B cell (primary cell): Measurements from ENCODE around the gene CR1. TPM values are rescaled to one million over a fixed set of nuclear protein-coding genes. Genes with fewer than 3 reads are reported as not detected.

Experiments
- ATAC-seq: fragments of 200-7000 bp; cut with Tn5 transposase; one replicate; pipeline ENCODE4 v1.10.0; 2021; ENCODE audit warnings: low read depth, mild to moderate bottlenecking, moderate number of reproducible peaks, moderate library complexity
- CTCF ChIA-PET: fragments of 350-600 bp; sonication (Branson Sonifier 250); formaldehyde crosslinking; loops from one replicate; lab custom pipeline; 2021; ENCODE audit warnings: antibody characterized with exemption, inconsistent platforms; lab: Charles Lee
- POLR2A ChIA-PET: fragments of 350-600 bp; sonication (Branson Sonifier 250); formaldehyde crosslinking; loops from one replicate; lab custom pipeline; 2021; ENCODE audit warnings: antibody characterized with exemption; lab: Charles Lee
- DNase-seq: peaks from one replicate; pipeline ENCODE4 v3.0.0; 2013
- H2AFZ ChIP-seq: 2 replicates; pipeline ENCODE4 v1.6.1; 2012; ENCODE audit warnings: mild to moderate bottlenecking, low read depth, low read length; ENCODE audit not compliant: insufficient read depth, poor library complexity, severe bottlenecking
- H3K27ac ChIP-seq, 2 donors: 1 replicate in 1 of 2; 2 replicates in 1 of 2; pipeline ENCODE4 v1.5.1; 2012 to 2013; ENCODE audit warnings: low read length in 2 of 2, mild to moderate bottlenecking in 2 of 2, moderate library complexity in 1 of 2
- H3K27me3 ChIP-seq, 4 experiments: fragments of 200-600 bp in 1 of 4; sonication (generic) in 1 of 4; replicated peaks in 1 of 4; 1 replicate in 2 of 4; 2 replicates in 2 of 4; pipeline versions ENCODE4 v1.6.1 to v1.7.0; 2013 to 2016; ENCODE audit warnings: low read length in 3 of 4, mild to moderate bottlenecking in 2 of 4, mixed read lengths in 1 of 4, moderate library complexity in 1 of 4; ENCODE audit not compliant: insufficient read depth in 4 of 4, control insufficient read depth in 3 of 4; ENCODE audit errors: control extremely low read depth in 1 of 4
- H3K36me3 ChIP-seq, 2 experiments: replicated peaks in 1 of 2; 1 replicate in 1 of 2; 2 replicates in 1 of 2; pipeline versions ENCODE4 v1.6.1 to v1.7.1; 2013; ENCODE audit warnings: low read length in 1 of 2; ENCODE audit not compliant: insufficient read depth in 2 of 2, control insufficient read depth in 1 of 2; ENCODE audit errors: control extremely low read depth in 1 of 2, extremely low read depth in 1 of 2
- H3K4me1 ChIP-seq, 2 donors: fragments of 200-600 bp in 1 of 2; sonication (generic) in 1 of 2; 1 replicate in 1 of 2; 2 replicates in 1 of 2; pipeline versions ENCODE4 v1.5.1 to v1.6.1; 2013 to 2017; ENCODE audit warnings: low read length in 2 of 2; ENCODE audit not compliant: control insufficient read depth in 2 of 2, insufficient read depth in 2 of 2
- H3K4me2 ChIP-seq: replicated peaks from 2 replicates; pipeline ENCODE3; 2012; ENCODE audit warnings: mild to moderate bottlenecking, low read depth, low read length; ENCODE audit not compliant: poor library complexity, severe bottlenecking
- H3K4me3 ChIP-seq, 5 experiments: fragments of 200-600 bp in 1 of 5; sonication (generic) in 1 of 5; 1 replicate in 3 of 5; 2 replicates in 2 of 5; pipeline versions ENCODE4 v1.5.1 to v1.7.0; 2011 to 2016; ENCODE audit warnings: low read length in 4 of 5, mild to moderate bottlenecking in 4 of 5, low read depth in 2 of 5, control low read depth in 1 of 5, moderate library complexity in 1 of 5; ENCODE audit not compliant: insufficient read depth in 1 of 5; ENCODE audit errors: control extremely low read depth in 1 of 5, extremely low read depth in 1 of 5
- H3K79me2 ChIP-seq: fragments of 200-600 bp; sonication (generic); one replicate; pipeline ENCODE4 v1.6.0; 2016; ENCODE audit warnings: low read length; ENCODE audit not compliant: control insufficient read depth, insufficient read depth
- H3K9ac ChIP-seq: fragments of 200-600 bp; sonication (generic); 2 replicates; pipeline ENCODE4 v1.6.1; 2017; ENCODE audit warnings: mild to moderate bottlenecking, low read length, moderate library complexity
- H3K9me3 ChIP-seq, 3 donors: one replicate each; pipeline versions ENCODE4 v1.6.1 to v1.7.1; 2013; ENCODE audit warnings: low read length in 2 of 3; ENCODE audit not compliant: control insufficient read depth in 2 of 3, insufficient read depth in 1 of 3; ENCODE audit errors: control extremely low read depth in 1 of 3
- H4K20me1 ChIP-seq: 2 replicates; pipeline ENCODE4 v1.6.0; 2012; ENCODE audit warnings: mild to moderate bottlenecking, low read length; ENCODE audit not compliant: insufficient read depth, control insufficient read depth, poor library complexity, severe bottlenecking
- H3K27ac Mint-ChIP-seq: one replicate; pipeline ENCODE4 v1.8.0; 2021; ENCODE audit warnings: mixed read lengths
- H3K27me3 Mint-ChIP-seq: one replicate; pipeline ENCODE4 v1.8.0; 2021; ENCODE audit warnings: mixed read lengths
- H3K4me1 Mint-ChIP-seq: one replicate; pipeline ENCODE4 v1.8.0; 2021; ENCODE audit warnings: mixed read lengths
- H3K4me3 Mint-ChIP-seq: one replicate; pipeline ENCODE4 v1.8.0; 2021; ENCODE audit warnings: mixed read lengths
- H3K9me3 Mint-ChIP-seq: one replicate; pipeline ENCODE4 v1.8.0; 2022; ENCODE audit warnings: mixed read lengths; ENCODE audit not compliant: insufficient read depth
- EZH2 ChIP-seq: IDR thresholded peaks from 2 replicates; pipeline ENCODE4 v1.6.1; 2012; ENCODE audit warnings: borderline replicate concordance, low read depth, mild to moderate bottlenecking, moderate library complexity, low read length; ENCODE audit not compliant: insufficient read depth, poor library complexity, severe bottlenecking
- WGBS: methylation state at CpG from one replicate; pipeline ENCODE4 v1.1.5; 2013; ENCODE audit warnings: missing lambda C conversion rate; ENCODE audit not compliant: insufficient coverage; 5-methylcytosine and 5-hydroxymethylcytosine counted together
- intact Hi-C: fragments of 100-400 bp; cut with micrococcal nuclease; formaldehyde crosslinking; loops from one replicate; pipeline ENCODE4 v1.10.0; 2022
- polyA plus RNA-seq: library from polyadenylated mRNA; depleted of rRNA; stranded (reverse); fragments of >200 nt; gene quantifications from 2 replicates; pipeline ENCODE4 v1.2.3, GENCODE V29; 2012
- total RNA-seq, 2 donors: library from RNA; stranded (reverse); fragments of 120-200 nt in 1 of 2; gene quantifications; 1 replicate in 1 of 2; 2 replicates in 1 of 2; pipeline versions ENCODE4 v1.2.3 to v1.2.4, GENCODE V29; 2013 to 2022
- TF ChIP-seq, protein P1 (sequence below): fragments of 200-600 bp; IDR thresholded peaks from one replicate; pipeline ENCODE4 v1.8.0; 2022; ENCODE audit warnings: antibody characterized with exemption, mild to moderate bottlenecking

The CR1 gene
- total and polyA plus RNA-seq, 2 donors (not counting 1 experiment from before 2014, with no cell fraction given), result 26.4 to 36.7 TPM

DNA sequence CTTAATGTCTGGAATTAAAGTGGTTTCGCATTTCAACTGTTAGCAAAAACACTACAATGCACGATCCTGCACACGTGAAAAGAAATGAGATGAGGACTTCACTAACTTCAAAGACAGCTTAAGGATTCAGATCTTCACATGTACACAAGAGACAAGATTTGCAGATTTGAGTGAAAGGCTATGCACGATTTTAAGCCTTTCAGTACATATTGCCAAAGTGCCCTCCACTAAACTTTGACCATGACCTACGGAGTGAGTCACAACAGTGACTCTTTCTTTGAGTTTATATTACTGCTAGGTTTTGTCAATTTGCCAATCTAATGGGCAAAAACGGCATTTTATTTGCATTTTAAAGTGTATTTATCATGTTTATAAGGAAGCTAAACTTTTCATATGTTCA lies 107.8 kb downstream of the CR1 start:
- Histone ChIP-seq H4K20me1 (no peaks in the 10 kb centered on the region), H3K4me3 (no peak overlapping the region), H3K9me3 (no peaks in the 10 kb centered on the region), H3K27me3 (no peaks in the 10 kb centered on the region), H3K9ac (no peak overlapping the region), H3K27ac (no peak overlapping the region), H3K79me2 (no peaks in the 10 kb centered on the region), H2AFZ (no peak overlapping the region), H3K36me3 (peaks cover 11 to 19% of the 10 kb centered on the region in 2 experiments), H3K4me1 (no peaks in the 10 kb centered on the region), H3K4me2 (no peak overlapping the region)
- no peaks in the 10 kb centered on the region for H3K4me1 Mint-ChIP-seq
- H3K27ac Mint-ChIP-seq, result no peak overlapping the region
- ChIA-PET CTCF (interaction anchor here (2.6 kb wide), 1 partner anchor 16 kb away, joined by 6 read pairs; no protein-coding TSS in a partner anchor), POLR2A (no interaction called here)
- H3K4me3 Mint-ChIP-seq, result no peak overlapping the region
- H3K9me3 Mint-ChIP-seq, result no peaks in the 10 kb centered on the region
- ATAC-seq, result no peak
- no peak for DNase-seq
- TF ChIP-seq, protein P1, sequence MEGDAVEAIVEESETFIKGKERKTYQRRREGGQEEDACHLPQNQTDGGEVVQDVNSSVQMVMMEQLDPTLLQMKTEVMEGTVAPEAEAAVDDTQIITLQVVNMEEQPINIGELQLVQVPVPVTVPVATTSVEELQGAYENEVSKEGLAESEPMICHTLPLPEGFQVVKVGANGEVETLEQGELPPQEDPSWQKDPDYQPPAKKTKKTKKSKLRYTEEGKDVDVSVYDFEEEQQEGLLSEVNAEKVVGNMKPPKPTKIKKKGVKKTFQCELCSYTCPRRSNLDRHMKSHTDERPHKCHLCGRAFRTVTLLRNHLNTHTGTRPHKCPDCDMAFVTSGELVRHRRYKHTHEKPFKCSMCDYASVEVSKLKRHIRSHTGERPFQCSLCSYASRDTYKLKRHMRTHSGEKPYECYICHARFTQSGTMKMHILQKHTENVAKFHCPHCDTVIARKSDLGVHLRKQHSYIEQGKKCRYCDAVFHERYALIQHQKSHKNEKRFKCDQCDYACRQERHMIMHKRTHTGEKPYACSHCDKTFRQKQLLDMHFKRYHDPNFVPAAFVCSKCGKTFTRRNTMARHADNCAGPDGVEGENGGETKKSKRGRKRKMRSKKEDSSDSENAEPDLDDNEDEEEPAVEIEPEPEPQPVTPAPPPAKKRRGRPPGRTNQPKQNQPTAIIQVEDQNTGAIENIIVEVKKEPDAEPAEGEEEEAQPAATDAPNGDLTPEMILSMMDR, result no peak
- no peak for TF ChIP-seq EZH2
- H3K27me3 Mint-ChIP-seq, result no peaks in the 10 kb centered on the region
- 100% methylated on average over 1 of the region's 6 CpGs for WGBS
- intact Hi-C loops, result no loop called here

DNA sequence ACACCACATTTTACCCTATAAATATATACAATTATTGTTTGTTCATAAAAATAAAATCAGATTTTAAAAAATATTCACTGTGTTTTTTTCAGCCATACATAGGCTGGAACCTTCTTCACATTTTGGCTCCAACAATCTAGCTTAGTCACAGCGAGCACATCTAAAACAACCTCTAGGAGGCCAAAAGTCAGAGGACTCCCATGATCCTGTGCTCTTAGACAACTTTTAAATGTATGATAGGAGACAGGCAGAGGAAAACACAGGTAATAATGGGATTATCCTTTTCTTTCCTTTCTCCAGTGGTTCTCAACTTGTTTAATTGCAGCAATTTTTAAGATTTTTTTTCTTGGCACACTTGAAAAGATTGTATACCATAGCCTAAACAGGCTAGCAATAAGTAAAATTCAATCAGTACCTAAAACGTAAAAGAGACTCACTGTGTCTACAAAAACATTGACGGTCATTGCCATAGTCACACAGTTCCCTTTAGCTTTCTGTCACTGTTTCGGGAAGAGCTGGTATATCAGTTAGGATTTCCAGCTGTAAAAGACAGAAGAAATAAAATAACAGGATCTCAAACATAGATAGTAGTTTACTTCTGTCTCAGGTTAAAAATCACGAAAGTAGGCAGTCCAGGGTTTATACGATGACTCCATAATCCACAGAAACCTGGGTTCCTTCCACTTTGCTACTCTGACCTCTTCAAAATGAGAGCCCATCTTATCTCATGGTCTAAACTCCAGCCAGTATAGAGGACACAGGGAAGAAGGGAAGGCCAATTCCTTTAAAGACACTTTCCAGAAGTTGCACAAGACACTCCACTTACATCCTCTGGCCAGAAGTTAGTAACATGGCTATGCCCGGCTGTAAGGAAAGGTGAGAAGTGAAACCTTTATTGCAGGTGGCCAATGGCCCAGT lies 109.7 kb downstream of the CR1 start:
- Histone ChIP-seq H3K4me2 (no peak overlapping the region), H3K27me3 (no peaks in the 10 kb centered on the region), H3K4me3 (no peak overlapping the region), H3K79me2 (no peaks in the 10 kb centered on the region), H3K9ac (no peak overlapping the region), H3K27ac (no peak overlapping the region), H3K9me3 (no peaks in the 10 kb centered on the region), H3K36me3 (peaks cover 12 to 32% of the 10 kb centered on the region in 2 experiments), H2AFZ (no peak overlapping the region), H4K20me1 (no peaks in the 10 kb centered on the region), H3K4me1 (no peaks in the 10 kb centered on the region)
- ChIA-PET POLR2A (no interaction called here), CTCF (interaction anchor here (1.2 to 2.6 kb wide), 2 partner anchors 14 kb away, joined by 4 to 6 read pairs; no protein-coding TSS in a partner anchor)
- ATAC-seq (no peak), DNase-seq (no peak)
- WGBS, result 100% methylated on average over 1 of the region's 7 CpGs
- H3K9me3 Mint-ChIP-seq, result no peaks in the 10 kb centered on the region
- no peak overlapping the region for H3K27ac Mint-ChIP-seq
- TF ChIP-seq, protein P1, result no peak
- TF ChIP-seq EZH2, result no peak
- H3K27me3 Mint-ChIP-seq, result no peaks in the 10 kb centered on the region
- intact Hi-C loops, result no loop called here
- H3K4me1 Mint-ChIP-seq, result no peaks in the 10 kb centered on the region
- H3K4me3 Mint-ChIP-seq, result no peak overlapping the region
